AG10803 (cell line): Measurements from ENCODE around the gene EDN2.

Experiments used
- DNase-seq: peaks from one replicate; pipeline ENCODE4 v3.0.0; 2010; ENCODE audit warnings: low read depth
- H3K4me3 ChIP-seq: 2 replicates; pipeline ENCODE4 v1.5.1; 2011; ENCODE audit warnings: mild to moderate bottlenecking, low read length, control low read depth
- TF ChIP-seq, protein P1 (sequence below): conservative IDR thresholded peaks from 2 replicates; pipeline ENCODE4 v1.5.1; 2011; ENCODE audit warnings: mild to moderate bottlenecking, low read length, control low read depth, inconsistent platforms

The EDN2 gene

DNA sequence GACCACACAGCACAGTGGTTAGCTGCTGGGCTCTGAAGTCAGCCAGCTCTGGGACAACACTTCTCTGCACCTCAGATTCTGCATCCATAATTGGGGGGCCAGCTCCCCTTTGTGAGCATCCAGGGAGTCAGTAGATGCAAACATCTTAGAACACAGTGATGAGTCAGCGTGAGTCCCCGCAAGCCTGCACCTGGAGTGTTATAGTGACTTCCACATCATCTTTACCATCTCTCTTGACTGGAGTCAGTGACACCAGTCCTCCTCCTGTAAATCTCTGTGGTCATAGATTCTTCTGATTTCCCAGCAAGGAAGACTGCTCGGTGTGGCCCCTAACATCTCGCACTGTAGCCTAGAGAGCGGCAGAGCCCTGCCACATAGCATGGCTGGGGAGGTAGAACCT is 13.9 kb upstream of the EDN2 start:
- TF ChIP-seq, protein P1, sequence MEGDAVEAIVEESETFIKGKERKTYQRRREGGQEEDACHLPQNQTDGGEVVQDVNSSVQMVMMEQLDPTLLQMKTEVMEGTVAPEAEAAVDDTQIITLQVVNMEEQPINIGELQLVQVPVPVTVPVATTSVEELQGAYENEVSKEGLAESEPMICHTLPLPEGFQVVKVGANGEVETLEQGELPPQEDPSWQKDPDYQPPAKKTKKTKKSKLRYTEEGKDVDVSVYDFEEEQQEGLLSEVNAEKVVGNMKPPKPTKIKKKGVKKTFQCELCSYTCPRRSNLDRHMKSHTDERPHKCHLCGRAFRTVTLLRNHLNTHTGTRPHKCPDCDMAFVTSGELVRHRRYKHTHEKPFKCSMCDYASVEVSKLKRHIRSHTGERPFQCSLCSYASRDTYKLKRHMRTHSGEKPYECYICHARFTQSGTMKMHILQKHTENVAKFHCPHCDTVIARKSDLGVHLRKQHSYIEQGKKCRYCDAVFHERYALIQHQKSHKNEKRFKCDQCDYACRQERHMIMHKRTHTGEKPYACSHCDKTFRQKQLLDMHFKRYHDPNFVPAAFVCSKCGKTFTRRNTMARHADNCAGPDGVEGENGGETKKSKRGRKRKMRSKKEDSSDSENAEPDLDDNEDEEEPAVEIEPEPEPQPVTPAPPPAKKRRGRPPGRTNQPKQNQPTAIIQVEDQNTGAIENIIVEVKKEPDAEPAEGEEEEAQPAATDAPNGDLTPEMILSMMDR = no peak
- no peak for DNase-seq
- H3K4me3 ChIP-seq = no peak overlapping the region

DNA sequence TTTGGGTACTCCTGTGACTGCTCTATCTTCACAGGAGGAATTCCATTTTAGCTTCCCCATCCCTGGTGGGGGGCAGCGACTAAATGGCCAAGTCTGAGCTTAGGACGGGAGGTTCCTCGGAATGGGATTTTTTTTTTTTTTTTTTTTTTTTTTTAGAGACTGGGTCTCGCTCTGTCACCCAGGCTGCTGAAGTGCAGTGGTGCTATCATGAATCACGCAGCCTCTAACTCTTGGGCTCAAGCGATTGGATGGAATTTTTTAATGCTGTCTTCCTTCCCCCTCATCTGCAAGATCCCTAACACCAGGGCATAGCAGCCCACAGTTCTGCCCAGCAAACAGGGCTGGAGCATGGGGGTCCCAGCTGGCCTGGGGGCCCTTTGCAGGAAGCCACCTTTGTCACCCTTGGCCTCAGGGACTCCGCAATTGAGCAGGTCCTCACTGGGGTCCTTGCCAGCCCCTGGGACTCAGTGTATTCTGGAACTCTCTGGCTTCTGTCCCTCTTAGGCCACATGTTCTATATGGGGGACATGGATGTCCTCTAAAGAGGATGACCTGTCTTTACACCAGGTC is 13.1 kb upstream of the EDN2 start:
- DNase-seq = no peak
- no peak overlapping the region for H3K4me3 ChIP-seq
- TF ChIP-seq, protein P1 = no peak

DNA sequence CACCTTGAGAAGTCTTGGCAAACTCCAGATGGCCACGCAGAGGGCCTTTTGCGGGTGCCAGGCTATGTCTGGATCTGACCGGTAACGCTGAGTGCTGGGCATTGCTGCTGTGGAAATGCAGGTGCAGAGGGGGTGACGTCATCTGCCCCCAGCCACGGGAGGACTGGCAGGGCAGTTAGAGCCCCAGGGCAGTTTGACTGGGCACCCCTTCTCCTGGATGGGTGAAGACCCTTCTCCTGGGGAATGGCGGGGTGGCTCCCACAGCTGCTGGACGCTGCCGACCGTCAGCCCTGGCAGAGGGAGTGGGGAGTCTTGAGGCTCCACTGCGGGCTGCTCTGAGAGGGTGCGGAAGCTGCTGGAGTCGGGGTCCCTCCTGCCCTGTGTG is 12.6 kb upstream of the EDN2 start:
- H3K4me3 ChIP-seq = no peak overlapping the region
- no peak for DNase-seq
- TF ChIP-seq, protein P1 = no peak

DNA sequence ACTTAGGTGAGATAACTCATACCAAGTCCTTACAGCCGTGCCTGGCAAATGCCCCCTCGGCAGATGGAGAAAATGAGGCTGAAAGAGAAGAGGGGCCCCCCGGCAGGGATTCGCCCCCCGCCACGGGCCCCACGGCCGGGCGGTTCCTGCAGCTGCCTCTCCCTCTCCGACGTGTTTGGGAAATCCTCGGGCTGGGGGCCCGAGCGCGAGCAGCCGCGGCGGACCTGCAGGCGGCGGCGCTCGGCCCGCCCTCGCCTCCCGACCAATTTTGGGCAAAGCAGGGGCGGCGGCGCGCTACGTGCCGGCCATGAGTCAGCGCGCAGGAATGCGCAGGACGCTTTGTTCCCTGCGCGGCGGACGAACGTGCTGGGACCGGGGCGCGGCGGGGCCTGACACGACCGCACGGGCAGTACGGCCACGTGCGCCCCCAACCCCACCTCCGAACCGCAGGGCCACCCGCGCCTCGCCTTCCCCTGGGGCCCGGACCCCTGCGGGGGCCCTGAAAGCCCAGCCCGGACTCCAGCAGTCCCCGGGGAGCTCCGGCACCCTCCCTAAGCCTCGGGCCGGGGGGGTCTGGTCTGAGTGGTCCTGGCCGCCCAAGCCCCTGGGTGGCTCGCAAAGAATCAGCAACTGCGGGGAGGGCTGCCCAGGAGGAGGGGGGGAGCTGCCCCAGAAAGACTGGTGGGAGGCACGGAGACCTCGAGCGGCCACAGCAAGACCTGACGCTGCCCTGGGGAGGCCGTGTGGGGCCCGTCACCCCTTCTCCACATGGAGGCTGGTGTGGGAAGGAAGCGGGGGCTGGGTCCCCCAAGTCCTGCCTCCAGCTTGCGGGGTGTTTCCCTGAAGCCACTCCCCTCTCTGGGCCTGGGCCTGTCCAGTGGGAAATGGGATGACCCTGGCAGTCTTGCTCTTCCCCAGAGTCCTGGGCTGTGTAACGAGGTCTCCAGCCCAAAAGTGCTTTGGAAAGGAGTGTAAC is 11.9 kb upstream of the EDN2 start:
- H3K4me3 ChIP-seq = peak overlapping the region; percentile 39
- TF ChIP-seq, protein P1 = no peak
- peak; percentile 90 for DNase-seq

DNA sequence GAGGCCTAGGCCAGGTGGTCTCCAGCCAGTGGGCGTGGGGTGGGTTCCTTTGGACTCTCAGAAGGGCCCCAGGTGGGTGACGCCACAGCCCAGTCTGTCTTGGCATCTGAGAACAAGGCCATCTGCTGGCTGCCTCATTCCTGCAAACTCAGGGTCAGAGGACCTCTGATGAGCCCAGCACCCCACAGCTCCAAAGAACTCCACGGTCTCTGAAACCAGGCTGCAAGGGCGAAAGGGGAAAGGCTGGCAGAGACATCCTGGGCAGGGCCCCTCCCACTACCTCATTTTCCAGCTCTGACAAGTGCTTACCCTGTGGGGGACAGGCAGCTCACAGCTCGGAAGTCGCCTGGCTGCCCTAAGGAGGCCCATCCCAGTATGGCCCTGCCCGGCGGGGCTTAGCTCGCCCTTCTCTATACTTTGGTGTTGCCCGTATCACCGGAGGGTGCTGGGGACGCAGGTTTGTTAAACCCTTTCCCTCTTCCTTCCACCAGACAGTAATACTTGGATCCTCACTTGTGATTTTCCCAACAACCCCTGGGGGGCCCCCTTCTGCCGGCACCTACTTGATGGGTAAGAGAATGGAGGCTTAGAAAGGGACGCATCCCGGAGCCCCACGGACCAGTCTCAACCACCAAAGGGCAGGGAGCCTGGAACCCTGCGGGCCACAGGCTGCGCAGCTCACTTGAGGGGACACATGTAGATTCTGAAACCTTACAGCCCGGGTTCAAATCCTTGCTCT is 10.9 kb upstream of the EDN2 start:
- TF ChIP-seq, protein P1 = peak; percentile 28
- DNase-seq = no peak
- no peak overlapping the region for H3K4me3 ChIP-seq

DNA sequence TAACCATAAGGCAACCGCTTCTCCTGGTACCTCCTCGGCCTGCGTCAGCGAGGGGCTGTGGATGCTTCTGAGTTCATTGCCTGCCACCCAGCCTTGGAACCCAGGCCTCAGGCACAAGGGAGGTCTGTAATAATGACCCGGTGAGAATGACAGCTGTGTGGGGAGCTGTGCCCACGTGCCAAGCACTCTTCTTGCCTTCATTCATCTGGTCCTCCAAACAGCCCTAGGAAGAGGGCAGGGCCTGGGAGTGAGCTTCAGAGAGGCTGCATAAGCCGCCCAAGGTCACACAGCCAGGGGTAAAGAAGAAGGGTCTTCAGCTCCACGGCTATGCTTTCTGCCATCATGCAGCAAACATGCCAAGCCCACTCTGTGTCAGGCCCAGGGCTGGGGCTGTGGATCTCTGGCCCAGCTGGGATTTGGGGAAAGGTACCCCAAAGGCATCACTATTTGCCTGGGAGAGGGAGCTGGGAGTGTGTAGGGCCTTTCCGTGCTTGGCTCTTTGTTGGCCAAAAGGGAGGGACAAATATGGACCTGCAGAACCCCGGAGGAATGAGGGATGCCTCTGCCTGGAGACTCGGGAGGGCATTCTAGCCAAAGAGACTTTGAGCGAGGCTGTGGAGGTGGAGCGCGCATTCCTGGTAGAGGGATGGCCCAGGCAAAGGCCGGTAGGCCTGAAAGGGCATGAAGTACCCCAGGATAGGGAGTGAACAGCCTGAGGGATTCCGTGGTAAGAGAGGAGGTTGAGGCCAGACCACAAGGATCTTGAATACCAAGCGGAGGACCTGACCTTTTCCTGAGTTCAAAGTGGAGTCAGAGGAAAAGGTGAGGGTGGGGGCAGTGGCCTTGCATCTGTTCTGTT is 10.1 kb upstream of the EDN2 start:
- H3K4me3 ChIP-seq = no peak overlapping the region
- TF ChIP-seq, protein P1 = no peak
- no peak for DNase-seq
